GM12891 (cell line): ENCODE data around the gene DGCR2.

Experiments used
- PAX5 ChIP-seq: IDR thresholded peaks from 2 replicates; pipeline ENCODE4 v1.6.1; 2011; ENCODE audit warnings: low read length, moderate library complexity, mild to moderate bottlenecking; ENCODE audit not compliant: insufficient read depth, severe bottlenecking
- POLR2A ChIP-seq: IDR thresholded peaks from 2 replicates; pipeline ENCODE4 v1.6.1; 2011; ENCODE audit warnings: low read depth, low read length, control low read depth
- POLR2AphosphoS5 ChIP-seq: IDR thresholded peaks from 2 replicates; pipeline ENCODE4 v1.6.1; 2011; ENCODE audit warnings: low read depth, low read length, control low read depth
- POU2F2 ChIP-seq: IDR thresholded peaks from 2 replicates; pipeline ENCODE4 v1.6.1; 2011; ENCODE audit warnings: low read depth, mild to moderate bottlenecking, control low read depth, low read length, moderate library complexity
- SPI1 ChIP-seq: IDR thresholded peaks from 2 replicates; pipeline ENCODE4 v1.6.1; 2011; ENCODE audit warnings: low read depth, low read length, control low read depth
- TAF1 ChIP-seq: IDR thresholded peaks from 2 replicates; pipeline ENCODE4 v1.6.1; 2011; ENCODE audit warnings: low read depth, low read length, control low read depth

GRCh38 chr22:19048531-19048930 lies 73.7 kb downstream of the DGCR2 start:
- TF ChIP-seq POLR2AphosphoS5, result no peak
- TF ChIP-seq POU2F2, result no peak
- TF ChIP-seq POLR2A, result no peak
- no peak for TF ChIP-seq TAF1
- TF ChIP-seq SPI1, result no peak
- no peak for TF ChIP-seq PAX5
